Neural cell (in vitro differentiated cells): ENCODE results near the gene CCDC149. TPM values are rescaled to one million over a fixed set of nuclear protein-coding genes. Genes with fewer than 3 reads are reported as not detected.

Experiments used
- H2AFZ ChIP-seq: fragments of 200-600, 300-800 bp; sonication (generic), shearing (Covaris generic); 2 replicates; pipeline ENCODE4 v1.6.0; 2014; ENCODE audit warnings: low read depth, mild to moderate bottlenecking, antibody characterized with exemption, low read length, moderate library complexity
- H3F3A ChIP-seq: fragments of 200-600 bp; shearing (Covaris generic); 2 replicates; pipeline ENCODE4 v1.6.1; 2016; ENCODE audit warnings: mild to moderate bottlenecking, moderate library complexity, mixed read lengths, antibody characterized with exemption, low read length; ENCODE audit not compliant: insufficient read depth, poor library complexity, severe bottlenecking
- H3K27ac ChIP-seq: fragments of 200-600, 300-800 bp; sonication (generic), shearing (Covaris generic); 2 replicates; pipeline ENCODE4 v1.5.1; 2014; ENCODE audit warnings: mild to moderate bottlenecking, low read length, moderate library complexity
- H3K27me3 ChIP-seq: fragments of 300-800, 200-600 bp; sonication (generic), shearing (Covaris generic); 2 replicates; pipeline ENCODE4 v1.6.0; 2014; ENCODE audit warnings: mild to moderate bottlenecking, low read depth, low read length, moderate library complexity; ENCODE audit not compliant: insufficient read depth
- H3K36me3 ChIP-seq: fragments of 300-800, 200-600 bp; sonication (generic), shearing (Covaris generic); 2 replicates; pipeline ENCODE4 v1.5.1; 2014; ENCODE audit warnings: mild to moderate bottlenecking, antibody characterized with exemption, low read length, moderate library complexity; ENCODE audit not compliant: insufficient read depth
- H3K4me2 ChIP-seq: fragments of 300-800, 200-600 bp; sonication (generic), shearing (Covaris generic); 2 replicates; pipeline ENCODE4 v1.6.0; 2014; ENCODE audit warnings: mild to moderate bottlenecking, low read length
- H3K4me3 ChIP-seq: fragments of 300-800, 200-600 bp; sonication (generic), shearing (Covaris generic); 2 replicates; pipeline ENCODE4 v1.5.1; 2014; ENCODE audit warnings: mild to moderate bottlenecking, low read length, moderate library complexity
- H3K79me2 ChIP-seq: fragments of 200-600 bp; shearing (Covaris generic); replicated peaks from 2 replicates; pipeline ENCODE4 v1.6.0; 2014; ENCODE audit warnings: mild to moderate bottlenecking, low read length, moderate library complexity; ENCODE audit not compliant: insufficient read depth
- H3K9ac ChIP-seq: fragments of 300-800, 200-600 bp; sonication (generic), shearing (Covaris generic); 2 replicates; pipeline ENCODE4 v1.6.1; 2016; ENCODE audit warnings: mild to moderate bottlenecking, low read length, mixed read lengths
- H3K9me2 ChIP-seq: fragments of 200-600 bp; shearing (Covaris generic); 2 replicates; pipeline ENCODE4 v1.6.1; 2016; ENCODE audit warnings: mild to moderate bottlenecking, low read length, mixed read lengths; ENCODE audit not compliant: insufficient read depth
- H3K9me3 ChIP-seq: fragments of 200-600, 300-800 bp; sonication (generic), shearing (Covaris generic); 2 replicates; pipeline ENCODE4 v1.6.1; 2016; ENCODE audit warnings: mild to moderate bottlenecking, mixed run types, low read length, moderate library complexity, mixed read lengths
- H4K20me1 ChIP-seq: fragments of 200-600 bp; shearing (Covaris generic); 2 replicates; pipeline ENCODE4 v1.6.1; 2016; ENCODE audit warnings: mild to moderate bottlenecking, mixed run types; ENCODE audit not compliant: insufficient read depth
- CTCF ChIP-seq: fragments of 450-650 bp; IDR thresholded peaks from 2 replicates; pipeline ENCODE4 v1.5.1; 2014; ENCODE audit warnings: antibody characterized with exemption, mild to moderate bottlenecking, moderate library complexity; ENCODE audit not compliant: poor library complexity, severe bottlenecking
- EP300 ChIP-seq: fragments of 450-650 bp; conservative IDR thresholded peaks from 2 replicates; pipeline ENCODE4 v1.6.1; 2014; ENCODE audit warnings: antibody characterized with exemption, mild to moderate bottlenecking, moderate library complexity; ENCODE audit not compliant: poor library complexity, severe bottlenecking
- EZH2 ChIP-seq: fragments of 200-600, 300-800 bp; shearing (Covaris generic), sonication (generic); IDR thresholded peaks from 2 replicates; pipeline ENCODE4 v1.6.1; 2014; ENCODE audit warnings: antibody characterized with exemption, low read length, borderline replicate concordance, mild to moderate bottlenecking; ENCODE audit not compliant: insufficient read depth, poor library complexity, severe bottlenecking
- MXI1 ChIP-seq: fragments of 450-650 bp; conservative IDR thresholded peaks from 2 replicates; pipeline ENCODE4 v1.6.1; 2014; ENCODE audit warnings: antibody characterized with exemption, mild to moderate bottlenecking; ENCODE audit not compliant: poor library complexity, severe bottlenecking
- POLR2AphosphoS5 ChIP-seq: IDR thresholded peaks from 2 replicates; pipeline ENCODE4 v1.6.1; 2012
- RAD21 ChIP-seq: fragments of 450-650 bp; conservative IDR thresholded peaks from 2 replicates; pipeline ENCODE4 v1.6.1; 2014; ENCODE audit warnings: antibody characterized with exemption, mild to moderate bottlenecking, moderate library complexity
- SMC3 ChIP-seq: fragments of 450-650 bp; conservative IDR thresholded peaks from 2 replicates; pipeline ENCODE4 v1.6.1; 2014; ENCODE audit warnings: antibody characterized with exemption, mild to moderate bottlenecking, moderate library complexity; ENCODE audit not compliant: poor library complexity
- TAF1 ChIP-seq: IDR thresholded peaks from 2 replicates; pipeline ENCODE4 v1.6.1; 2012; ENCODE audit warnings: low read depth
- polyA plus RNA-seq: library from polyadenylated mRNA; depleted of rRNA; stranded (reverse); fragments of >200 nt; gene quantifications from 2 replicates; pipeline ENCODE4 v1.2.3, GENCODE V29; 2014
- TF ChIP-seq, protein P1 (sequence below): IDR thresholded peaks from 2 replicates; pipeline ENCODE4 v1.6.1; 2012; ENCODE audit warnings: borderline replicate concordance

The CCDC149 gene
- polyA plus RNA-seq, 1 donor from 2014 or later, result 6.6 TPM

GRCh38 chr4:24923550-24923949 lies 10.7 kb upstream of the CCDC149 start:
- Histone ChIP-seq H3K4me3 (no peak overlapping the region), H3K36me3 (no peaks in the 10 kb centered on the region), H3K27ac (no peak overlapping the region)

GRCh38 chr4:24923002-24923401 lies 10.2 kb upstream of the CCDC149 start:
- no peak overlapping the region for H3K27ac ChIP-seq
- no peaks in the 10 kb centered on the region for H3K9me2 ChIP-seq
- H2AFZ ChIP-seq, result no peak overlapping the region
- TF ChIP-seq SMC3, result no peak
- TF ChIP-seq, protein P1, sequence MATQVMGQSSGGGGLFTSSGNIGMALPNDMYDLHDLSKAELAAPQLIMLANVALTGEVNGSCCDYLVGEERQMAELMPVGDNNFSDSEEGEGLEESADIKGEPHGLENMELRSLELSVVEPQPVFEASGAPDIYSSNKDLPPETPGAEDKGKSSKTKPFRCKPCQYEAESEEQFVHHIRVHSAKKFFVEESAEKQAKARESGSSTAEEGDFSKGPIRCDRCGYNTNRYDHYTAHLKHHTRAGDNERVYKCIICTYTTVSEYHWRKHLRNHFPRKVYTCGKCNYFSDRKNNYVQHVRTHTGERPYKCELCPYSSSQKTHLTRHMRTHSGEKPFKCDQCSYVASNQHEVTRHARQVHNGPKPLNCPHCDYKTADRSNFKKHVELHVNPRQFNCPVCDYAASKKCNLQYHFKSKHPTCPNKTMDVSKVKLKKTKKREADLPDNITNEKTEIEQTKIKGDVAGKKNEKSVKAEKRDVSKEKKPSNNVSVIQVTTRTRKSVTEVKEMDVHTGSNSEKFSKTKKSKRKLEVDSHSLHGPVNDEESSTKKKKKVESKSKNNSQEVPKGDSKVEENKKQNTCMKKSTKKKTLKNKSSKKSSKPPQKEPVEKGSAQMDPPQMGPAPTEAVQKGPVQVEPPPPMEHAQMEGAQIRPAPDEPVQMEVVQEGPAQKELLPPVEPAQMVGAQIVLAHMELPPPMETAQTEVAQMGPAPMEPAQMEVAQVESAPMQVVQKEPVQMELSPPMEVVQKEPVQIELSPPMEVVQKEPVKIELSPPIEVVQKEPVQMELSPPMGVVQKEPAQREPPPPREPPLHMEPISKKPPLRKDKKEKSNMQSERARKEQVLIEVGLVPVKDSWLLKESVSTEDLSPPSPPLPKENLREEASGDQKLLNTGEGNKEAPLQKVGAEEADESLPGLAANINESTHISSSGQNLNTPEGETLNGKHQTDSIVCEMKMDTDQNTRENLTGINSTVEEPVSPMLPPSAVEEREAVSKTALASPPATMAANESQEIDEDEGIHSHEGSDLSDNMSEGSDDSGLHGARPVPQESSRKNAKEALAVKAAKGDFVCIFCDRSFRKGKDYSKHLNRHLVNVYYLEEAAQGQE, result no peak
- no peak for TF ChIP-seq POLR2AphosphoS5
- no peak for TF ChIP-seq MXI1
- no peak for TF ChIP-seq RAD21
- TF ChIP-seq TAF1, result no peak
- TF ChIP-seq CTCF, result no peak
- no peak for TF ChIP-seq EP300
- TF ChIP-seq EZH2, result no peak
- no peaks in the 10 kb centered on the region for H4K20me1 ChIP-seq
- no peak overlapping the region for H3K4me2 ChIP-seq
- H3K79me2 ChIP-seq, result no peaks in the 10 kb centered on the region
- no peaks in the 10 kb centered on the region for H3K36me3 ChIP-seq
- H3F3A ChIP-seq, result no peaks in the 10 kb centered on the region
- H3K9me3 ChIP-seq, result peaks cover 3% of the 10 kb centered on the region
- H3K27me3 ChIP-seq, result no peaks in the 10 kb centered on the region
- no peak overlapping the region for H3K9ac ChIP-seq
- H3K4me3 ChIP-seq, result no peak overlapping the region

More at GRCh38 chr4:24923550-24923949, 10.7 kb upstream of the CCDC149 start:
- no peaks in the 10 kb centered on the region for H3K9me2 ChIP-seq
- TF ChIP-seq, protein P1, result no peak
- TF ChIP-seq EP300, result no peak
- TF ChIP-seq TAF1, result no peak
- no peak for TF ChIP-seq SMC3
- no peak for TF ChIP-seq MXI1
- no peak for TF ChIP-seq RAD21
- no peak for TF ChIP-seq POLR2AphosphoS5
- H3K4me2 ChIP-seq, result no peak overlapping the region
- no peaks in the 10 kb centered on the region for H4K20me1 ChIP-seq
- H3K9me3 ChIP-seq, result peaks cover 3% of the 10 kb centered on the region
- H3K79me2 ChIP-seq, result no peaks in the 10 kb centered on the region
- no peaks in the 10 kb centered on the region for H3F3A ChIP-seq
- no peak overlapping the region for H2AFZ ChIP-seq
- H3K9ac ChIP-seq, result no peak overlapping the region
- H3K27me3 ChIP-seq, result no peaks in the 10 kb centered on the region
